Breast epithelium (tissue), 3 donors: Measurements from ENCODE around the gene TMEM237.

Source experiments
- CTCF ChIP-seq, 3 donors: fragments of 450-650 bp; IDR thresholded peaks; one replicate each; pipeline ENCODE4 v1.5.1; 2016 to 2017; ENCODE audit warnings: antibody characterized with exemption in 3 of 3, mild to moderate bottlenecking in 3 of 3, moderate library complexity in 3 of 3
- POLR2AphosphoS5 ChIP-seq, 3 donors: sonication (generic); formaldehyde crosslinking; IDR thresholded peaks; one replicate each; pipeline ENCODE4 v1.6.1; 2017; ENCODE audit warnings: antibody characterized with exemption in 3 of 3

GRCh38 chr2:201575971-201576370, 67.3 kb downstream of the TMEM237 start:
- no peak for TF ChIP-seq POLR2AphosphoS5 (IDR thresholded peaks at IDR 0.05)
- no peak for TF ChIP-seq CTCF (IDR thresholded peaks at IDR 0.05)
